ENCODE measurements around the gene TMEM145. TPM values are rescaled to one million over a fixed set of nuclear protein-coding genes. Genes with fewer than 3 reads are reported as not detected.
"Not testable (repeated sequence)": the region's sequence is repeated elsewhere in the genome, so short reads cannot be mapped to it uniquely, and the experiment has no call there.

The TMEM145 gene
- total RNA-seq (2014; rRNA removed; shearing (Covaris generic)), result 0.08 TPM in 1 of 2 replicates, not detected in the other

- DNase-seq (ENCODE audit: low spot score), result peak; percentile 35
Observed at GRCh38 chr19:42313096-42313839, at the start of gene TMEM145. TMEM145 (plus strand) TSS chr19:42313309; CDS start chr19:42313377, 68 bp downstream.

GRCh38 chr19:42266105-42266504, 47.0 kb upstream of the TMEM145 start:
- not testable (repeated sequence) for DNase-seq (ENCODE audit: low spot score)

- DNase-seq (ENCODE audit: low spot score), result not testable (repeated sequence)
Observed at GRCh38 chr19:42266928-42267603, 46.0 kb upstream of the TMEM145 start.

GRCh38 chr19:42267644-42268141, 45.4 kb upstream of the TMEM145 start:
- DNase-seq (ENCODE audit: low spot score), result no peak

GRCh38 chr19:42268142-42268703, 44.9 kb upstream of the TMEM145 start:
- DNase-seq (ENCODE audit: low spot score), result peak; percentile 99

GRCh38 chr19:42268704-42269477, 44.2 kb upstream of the TMEM145 start, which contains the start of gene CIC:
CIC (plus strand) TSS chr19:42269252; CDS start chr19:42271784, 2,532 bp downstream.
- DNase-seq (ENCODE audit: low spot score), result peak; percentile 100

- no peak for DNase-seq (ENCODE audit: low spot score)
Observed at GRCh38 chr19:42269478-42270345, 43.4 kb upstream of the TMEM145 start.

- DNase-seq (ENCODE audit: low spot score), result peak; percentile 69
Observed at GRCh38 chr19:42270346-42271044, 42.6 kb upstream of the TMEM145 start.

- DNase-seq (ENCODE audit: low spot score), result no peak
Observed at GRCh38 chr19:42271045-42271419, 42.1 kb upstream of the TMEM145 start.

- DNase-seq (ENCODE audit: low spot score), result no peak
Observed at GRCh38 chr19:42271861-42272534, 41.1 kb upstream of the TMEM145 start.

- DNase-seq (ENCODE audit: low spot score), result no peak
Observed at GRCh38 chr19:42272535-42272897, 40.6 kb upstream of the TMEM145 start.

GRCh38 chr19:42272989-42273406, 40.1 kb upstream of the TMEM145 start:
- DNase-seq (ENCODE audit: low spot score), result no peak

GRCh38 chr19:42273407-42274064, 39.6 kb upstream of the TMEM145 start:
- DNase-seq (ENCODE audit: low spot score), result no peak

- no peak for DNase-seq (ENCODE audit: low spot score)
Observed at GRCh38 chr19:42274065-42274682, 38.9 kb upstream of the TMEM145 start.

GRCh38 chr19:42275103-42275502, 38.0 kb upstream of the TMEM145 start:
- no peak for DNase-seq (ENCODE audit: low spot score)

GRCh38 chr19:42275517-42275916, 37.6 kb upstream of the TMEM145 start:
- DNase-seq (ENCODE audit: low spot score), result no peak

- no peak for DNase-seq (ENCODE audit: low spot score)
Observed at GRCh38 chr19:42276284-42276683, 36.8 kb upstream of the TMEM145 start.

GRCh38 chr19:42276821-42277220, 36.3 kb upstream of the TMEM145 start:
- no peak for DNase-seq (ENCODE audit: low spot score)
